T-helper 2 cell treated with Interferon-gamma antibody and Interleukin-4, amounts not matched to agents 5 μg/mL and 100 μg/mL, for 36 hours (primary cell): ENCODE measurements around the gene PRPH2.
"Not testable (repeated sequence)": the region's sequence is repeated elsewhere in the genome, so short reads cannot be mapped to it uniquely, and the experiment has no call there.

ENCODE experiments used
- DNase-seq: peaks from one replicate; pipeline ENCODE4 v3.0.0; 2021; ENCODE audit warnings: low spot score
- H3K27ac Mint-ChIP-seq: one replicate; pipeline ENCODE4 v1.8.0; 2021; ENCODE audit warnings: mild to moderate bottlenecking, mixed read lengths
- H3K27me3 Mint-ChIP-seq: one replicate; pipeline ENCODE4 v1.8.0; 2021; ENCODE audit warnings: low read depth, mixed read lengths
- H3K36me3 Mint-ChIP-seq: one replicate; pipeline ENCODE4 v1.8.0; 2021; ENCODE audit warnings: low read depth, mixed read lengths
- H3K4me1 Mint-ChIP-seq: one replicate; pipeline ENCODE4 v1.8.0; 2021; ENCODE audit warnings: low read depth, mixed read lengths
- H3K4me3 Mint-ChIP-seq: one replicate; pipeline ENCODE4 v1.8.0; 2022; ENCODE audit warnings: mild to moderate bottlenecking, moderate library complexity, mixed read lengths
- H3K9me3 Mint-ChIP-seq: one replicate; pipeline ENCODE4 v1.8.0; 2021; ENCODE audit warnings: mixed read lengths

The PRPH2 gene

DNA sequence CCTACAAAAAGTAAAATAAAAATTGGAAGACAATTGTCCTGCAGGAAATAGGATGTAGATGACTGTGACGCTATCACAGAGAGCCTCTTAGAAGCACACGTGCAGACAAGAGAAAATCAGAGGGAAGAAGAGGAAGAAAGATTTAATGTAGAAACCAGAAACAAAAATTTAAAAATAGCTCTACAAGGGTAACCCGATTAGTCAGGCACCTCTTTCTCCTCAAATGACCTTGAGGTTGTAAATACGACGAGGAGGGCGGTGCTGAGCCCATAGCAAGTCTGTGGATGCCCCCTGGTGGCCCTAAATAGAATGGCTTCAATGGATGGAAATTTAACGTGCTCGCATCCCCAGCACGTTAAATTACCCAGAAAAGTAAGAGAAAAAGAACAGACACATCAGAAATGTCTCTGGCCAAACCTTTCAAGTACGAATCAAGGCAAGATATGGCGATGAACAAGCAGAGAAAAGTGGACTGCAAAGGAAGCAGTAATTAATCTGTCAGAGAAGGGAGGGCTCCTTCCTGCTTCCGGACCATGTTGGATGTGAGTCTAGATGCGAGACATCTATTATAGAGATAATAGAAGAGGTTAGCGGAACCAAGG lies 4.2 kb upstream of the PRPH2 start:
- Mint-ChIP-seq H3K27me3 (no peaks in the 10 kb centered on the region), H3K4me1 (peaks cover 15% of the 10 kb centered on the region), H3K4me3 (peak overlapping the region; percentile 85), H3K27ac (peak overlapping the region; percentile 95), H3K9me3 (no peaks in the 10 kb centered on the region), H3K36me3 (no peaks in the 10 kb centered on the region)
- peak; percentile 67 for DNase-seq

DNA sequence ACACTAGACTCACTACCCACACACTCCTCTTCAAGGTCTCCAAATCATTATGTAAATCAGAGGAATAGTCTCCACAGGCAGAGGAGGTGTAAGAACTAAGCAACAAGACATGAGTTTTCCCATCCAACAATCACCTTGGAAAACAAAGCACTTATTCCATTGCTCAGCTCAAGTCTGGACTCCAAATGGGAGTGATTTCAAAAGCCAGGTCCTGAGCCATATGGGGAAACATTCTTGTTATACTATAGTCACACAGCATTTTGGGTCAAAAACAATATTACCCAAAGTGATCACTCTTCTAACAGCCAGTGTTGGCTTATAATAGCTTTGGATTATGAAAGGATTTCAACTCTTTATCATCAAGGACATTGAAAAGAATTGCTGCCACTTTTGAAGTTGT lies 3.6 kb upstream of the PRPH2 start:
- peaks cover 15% of the 10 kb centered on the region for H3K4me1 Mint-ChIP-seq
- DNase-seq = no peak
- no peaks in the 10 kb centered on the region for H3K9me3 Mint-ChIP-seq
- peak overlapping the region; percentile 95 for H3K27ac Mint-ChIP-seq
- peak overlapping the region; percentile 85 for H3K4me3 Mint-ChIP-seq
- H3K36me3 Mint-ChIP-seq = no peaks in the 10 kb centered on the region
- no peaks in the 10 kb centered on the region for H3K27me3 Mint-ChIP-seq

DNA sequence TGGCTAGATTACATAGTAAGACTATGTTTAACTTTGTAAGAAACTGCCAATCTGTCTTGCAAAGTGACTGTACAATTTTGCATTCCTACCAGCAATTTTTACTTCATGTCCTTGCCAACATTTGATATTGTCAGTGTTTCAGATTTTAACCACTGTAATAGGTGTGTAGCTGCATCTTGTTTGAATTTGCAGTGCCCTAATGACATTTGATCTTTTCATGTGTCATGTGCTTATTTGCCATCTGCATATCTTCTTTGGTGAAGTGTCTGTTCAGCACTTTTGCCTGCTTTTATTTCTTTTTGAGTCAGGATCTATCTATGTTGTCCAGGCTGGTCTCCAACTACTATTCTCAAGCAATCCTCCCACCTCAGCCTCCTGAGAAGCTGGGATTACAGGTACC lies 2.4 kb upstream of the PRPH2 start:
- Mint-ChIP-seq H3K27me3 (peaks cover 2% of the 10 kb centered on the region), H3K27ac (no peak overlapping the region), H3K9me3 (no peaks in the 10 kb centered on the region), H3K36me3 (no peaks in the 10 kb centered on the region), H3K4me3 (no peak overlapping the region), H3K4me1 (peaks cover 15% of the 10 kb centered on the region)
- DNase-seq = no peak

DNA sequence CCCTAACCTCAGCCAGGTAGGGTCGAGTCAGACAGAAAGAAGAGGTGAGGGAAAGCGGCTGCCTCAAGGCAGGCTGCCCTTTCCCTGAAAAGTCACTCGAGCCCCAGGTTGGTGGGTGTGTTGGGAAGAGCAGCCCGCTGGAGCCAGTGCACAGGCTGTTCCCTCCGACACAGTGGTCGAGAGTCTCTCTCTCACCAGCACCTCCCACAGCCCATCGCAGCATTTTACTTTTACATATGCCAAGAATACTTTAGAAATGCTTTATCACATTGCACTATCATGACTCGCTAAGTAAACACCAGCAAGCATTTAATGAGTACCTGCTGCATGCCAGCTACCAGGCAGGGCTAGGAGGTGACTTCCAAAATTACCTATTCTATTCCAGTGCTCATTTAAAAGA lies 1.7 kb downstream of the PRPH2 start:
- no peak for DNase-seq
- Mint-ChIP-seq H3K4me3 (no peak overlapping the region), H3K9me3 (no peaks in the 10 kb centered on the region), H3K27me3 (peaks cover 2% of the 10 kb centered on the region), H3K27ac (no peak overlapping the region), H3K4me1 (peaks cover under 1% of the 10 kb centered on the region), H3K36me3 (no peaks in the 10 kb centered on the region)

DNA sequence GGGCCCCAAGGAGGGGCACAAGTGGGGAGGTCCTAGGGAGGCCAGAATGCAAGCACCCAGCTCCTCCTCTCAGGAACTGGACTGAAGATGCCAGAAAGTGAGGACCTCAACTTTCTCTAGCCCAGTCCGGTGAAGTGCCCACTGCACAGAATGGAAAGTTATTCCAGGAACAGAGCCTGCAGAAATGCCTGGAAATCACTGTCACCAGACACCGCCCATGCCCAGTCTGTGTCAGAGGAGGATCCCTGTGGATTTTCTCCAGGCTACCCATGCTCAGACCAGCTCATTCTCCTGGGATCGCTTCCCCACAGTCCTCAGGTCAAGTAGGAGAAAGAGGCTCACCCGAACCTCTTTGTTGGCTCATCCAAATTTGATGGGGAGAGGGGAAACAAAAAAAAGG lies 6.5 kb downstream of the PRPH2 start:
- no peak for DNase-seq
- peaks cover 9% of the 10 kb centered on the region for H3K9me3 Mint-ChIP-seq
- H3K4me1 Mint-ChIP-seq = no peaks in the 10 kb centered on the region
- H3K27ac Mint-ChIP-seq = no peak overlapping the region
- H3K27me3 Mint-ChIP-seq = peaks cover 2% of the 10 kb centered on the region
- no peak overlapping the region for H3K4me3 Mint-ChIP-seq
- no peaks in the 10 kb centered on the region for H3K36me3 Mint-ChIP-seq

DNA sequence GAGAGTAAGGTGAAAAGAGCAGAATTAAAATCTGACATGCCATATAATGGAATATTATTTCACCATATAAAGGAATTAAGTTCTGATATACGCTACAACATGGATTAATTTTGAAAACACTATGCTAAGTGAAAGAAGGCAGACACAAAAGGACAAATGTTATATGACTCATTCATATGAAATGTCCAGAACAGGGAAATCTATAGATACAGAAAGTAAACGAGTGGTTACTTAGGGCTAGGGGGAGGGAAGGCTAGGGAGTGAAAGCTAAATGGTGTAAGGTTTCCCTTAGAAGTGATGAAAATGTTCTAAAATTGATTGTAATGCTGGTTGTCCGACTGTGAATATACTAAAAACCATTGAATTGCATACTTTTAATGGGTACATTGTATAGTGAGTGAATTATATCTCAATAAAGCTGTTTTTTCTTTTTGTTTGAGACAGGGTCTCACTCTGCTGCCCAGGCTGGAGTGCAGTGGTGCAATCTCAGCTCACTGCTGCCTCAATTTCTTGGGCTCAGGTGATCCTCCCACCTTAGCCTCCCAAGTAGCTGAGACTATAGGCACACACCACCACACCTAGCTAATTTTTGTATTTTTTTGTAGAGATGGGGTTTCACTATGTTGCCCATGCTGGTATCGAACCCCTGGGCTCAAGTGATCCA lies 8.2 kb downstream of the PRPH2 start:
- no peak overlapping the region for H3K27ac Mint-ChIP-seq
- H3K4me1 Mint-ChIP-seq = no peaks in the 10 kb centered on the region
- DNase-seq = no peak
- H3K36me3 Mint-ChIP-seq = no peaks in the 10 kb centered on the region
- H3K9me3 Mint-ChIP-seq = peaks cover 9% of the 10 kb centered on the region
- H3K27me3 Mint-ChIP-seq = no peaks in the 10 kb centered on the region
- H3K4me3 Mint-ChIP-seq = no peak overlapping the region

DNA sequence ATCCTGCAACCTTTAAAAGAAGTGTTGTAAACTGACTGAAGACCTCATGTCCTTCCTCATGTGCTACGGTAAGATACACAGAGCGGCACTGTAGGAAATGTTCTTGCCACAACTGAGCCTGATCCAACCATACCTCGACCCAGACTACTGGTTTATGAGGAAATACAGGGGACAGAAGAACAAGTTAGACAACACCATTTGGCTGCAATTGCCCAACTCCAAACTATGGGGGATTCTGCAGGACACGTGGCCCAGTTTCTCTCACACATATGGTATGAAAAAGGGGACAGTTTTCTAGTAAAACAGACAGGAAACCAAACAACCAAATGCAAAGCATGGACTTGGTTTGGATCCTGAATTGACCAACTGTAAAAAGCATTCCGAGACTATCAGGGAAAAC lies 10.5 kb downstream of the PRPH2 start:
- Mint-ChIP-seq H3K36me3 (no peaks in the 10 kb centered on the region), H3K27me3 (no peaks in the 10 kb centered on the region), H3K9me3 (peaks cover 9% of the 10 kb centered on the region), H3K27ac (no peak overlapping the region), H3K4me1 (no peaks in the 10 kb centered on the region), H3K4me3 (no peak overlapping the region)
- DNase-seq = no peak

DNA sequence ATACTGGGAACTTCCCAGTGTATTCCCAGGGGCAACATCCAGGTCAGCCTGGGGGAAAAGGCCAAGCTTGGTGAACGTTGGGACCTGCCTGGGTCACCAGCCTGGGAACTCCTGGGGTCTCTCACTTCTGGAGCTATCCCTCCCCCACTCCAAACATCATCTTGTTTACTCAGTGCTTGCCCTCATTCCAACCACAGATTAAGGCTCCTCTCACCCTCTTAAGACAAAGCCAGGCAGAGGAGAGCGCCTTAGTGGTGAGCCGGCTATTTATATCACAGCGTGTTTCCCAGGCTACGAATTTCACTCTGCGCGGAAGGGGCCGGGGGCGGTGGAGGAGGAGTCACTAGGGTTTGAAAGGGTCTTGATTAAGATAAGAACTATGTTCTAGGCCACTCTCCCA lies 12.1 kb downstream of the PRPH2 start:
- DNase-seq = no peak
- Mint-ChIP-seq H3K27ac (no peak overlapping the region), H3K4me3 (no peak overlapping the region), H3K27me3 (no peaks in the 10 kb centered on the region), H3K9me3 (peaks cover 9% of the 10 kb centered on the region), H3K36me3 (no peaks in the 10 kb centered on the region), H3K4me1 (no peaks in the 10 kb centered on the region)

DNA sequence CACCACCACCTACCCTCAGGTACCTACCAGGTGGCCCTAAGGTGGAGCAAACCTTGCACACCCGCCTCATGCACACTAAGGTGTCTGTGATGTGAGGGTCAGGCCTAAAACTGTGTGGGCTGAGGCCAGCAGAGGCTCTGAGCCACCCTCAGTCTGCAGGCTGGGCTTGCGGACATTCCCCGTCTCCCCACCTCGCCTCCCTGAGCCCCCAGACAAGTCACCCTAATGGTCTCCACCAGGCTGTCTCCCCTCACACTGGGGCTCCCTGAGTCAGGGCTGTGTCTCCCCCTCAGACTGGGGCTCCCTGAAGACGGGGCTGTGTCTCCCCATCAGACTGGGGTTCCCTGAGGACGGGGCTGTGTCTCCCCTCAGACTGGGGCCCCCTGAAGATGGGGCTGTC lies 12.5 kb downstream of the PRPH2 start:
- H3K27ac Mint-ChIP-seq = no peak overlapping the region
- peaks cover 9% of the 10 kb centered on the region for H3K9me3 Mint-ChIP-seq
- no peak for DNase-seq
- H3K4me1 Mint-ChIP-seq = no peaks in the 10 kb centered on the region
- H3K4me3 Mint-ChIP-seq = no peak overlapping the region
- no peaks in the 10 kb centered on the region for H3K36me3 Mint-ChIP-seq
- H3K27me3 Mint-ChIP-seq = no peaks in the 10 kb centered on the region

DNA sequence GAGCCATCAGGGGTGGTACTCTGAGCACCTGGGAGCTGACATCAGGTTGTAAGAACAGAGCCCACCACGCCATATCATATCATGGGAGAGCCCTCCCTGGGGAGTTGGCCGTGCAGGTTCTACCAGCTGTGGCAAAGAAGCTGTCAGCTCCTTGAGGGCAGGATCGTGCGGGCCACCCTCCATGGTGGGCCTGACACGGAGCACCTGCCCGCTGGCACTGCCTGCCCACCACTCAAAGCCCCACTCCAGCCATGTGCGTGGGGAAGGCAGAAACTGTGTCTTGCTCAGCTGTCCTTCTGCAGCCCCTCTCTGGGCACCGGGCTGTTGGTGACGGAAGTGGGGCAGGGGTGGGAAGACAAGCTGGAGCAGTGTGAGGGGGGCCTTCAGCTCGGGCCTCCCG lies 14.3 kb downstream of the PRPH2 start:
- H3K36me3 Mint-ChIP-seq = no peaks in the 10 kb centered on the region
- peaks cover 9% of the 10 kb centered on the region for H3K9me3 Mint-ChIP-seq
- DNase-seq = no peak
- H3K27ac Mint-ChIP-seq = no peak overlapping the region
- H3K4me3 Mint-ChIP-seq = no peak overlapping the region
- H3K4me1 Mint-ChIP-seq = no peaks in the 10 kb centered on the region
- H3K27me3 Mint-ChIP-seq = no peaks in the 10 kb centered on the region

DNA sequence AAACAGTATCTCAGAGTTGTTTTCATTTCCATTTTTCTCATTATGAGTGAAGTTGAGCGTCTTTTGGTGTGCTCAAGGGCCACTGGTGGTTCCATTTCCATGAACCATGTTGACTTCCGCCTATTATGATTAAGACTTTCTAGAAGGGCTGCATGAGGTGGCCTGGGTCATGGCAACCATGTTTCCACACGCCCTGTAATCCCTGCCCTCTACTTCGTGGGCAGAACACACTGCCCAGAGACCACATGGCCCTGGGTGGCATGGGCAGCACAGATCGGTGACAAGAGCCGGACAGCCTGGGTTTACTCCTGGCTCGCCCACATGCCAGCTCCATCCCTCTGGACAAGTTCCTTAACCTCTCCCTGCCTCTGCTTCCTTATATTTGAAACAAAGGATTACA lies 14.8 kb downstream of the PRPH2 start:
- H3K27me3 Mint-ChIP-seq = no peaks in the 10 kb centered on the region
- DNase-seq = no peak
- H3K4me3 Mint-ChIP-seq = no peak overlapping the region
- no peak overlapping the region for H3K27ac Mint-ChIP-seq
- H3K36me3 Mint-ChIP-seq = no peaks in the 10 kb centered on the region
- H3K4me1 Mint-ChIP-seq = no peaks in the 10 kb centered on the region
- H3K9me3 Mint-ChIP-seq = peaks cover 9% of the 10 kb centered on the region

DNA sequence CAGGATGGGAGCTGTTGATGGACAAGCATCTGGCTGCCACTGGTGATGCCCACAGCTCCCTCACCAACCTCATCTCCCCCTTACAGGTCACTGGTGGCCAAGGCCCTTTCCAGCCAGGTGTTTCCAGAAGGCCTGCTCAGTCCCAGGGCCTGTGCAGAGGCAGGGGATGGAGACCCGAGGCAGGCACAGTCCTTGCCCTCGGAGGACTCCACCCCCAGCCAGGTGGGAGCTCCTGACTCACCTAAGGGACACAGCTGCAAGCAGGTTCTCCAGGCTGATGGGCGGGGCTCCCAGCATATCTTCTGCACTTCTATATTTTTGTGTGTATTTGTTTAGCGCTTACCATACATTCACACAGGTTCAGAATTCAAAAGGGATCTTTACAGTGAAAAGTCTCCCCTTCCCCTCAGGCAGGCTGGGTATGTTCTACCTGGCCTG lies 17.4 kb downstream of the PRPH2 start:
- Mint-ChIP-seq H3K27me3 (no peaks in the 10 kb centered on the region), H3K4me3 (no peak overlapping the region), H3K9me3 (no peaks in the 10 kb centered on the region), H3K27ac (no peak overlapping the region), H3K36me3 (no peaks in the 10 kb centered on the region), H3K4me1 (no peaks in the 10 kb centered on the region)
- no peak for DNase-seq

DNA sequence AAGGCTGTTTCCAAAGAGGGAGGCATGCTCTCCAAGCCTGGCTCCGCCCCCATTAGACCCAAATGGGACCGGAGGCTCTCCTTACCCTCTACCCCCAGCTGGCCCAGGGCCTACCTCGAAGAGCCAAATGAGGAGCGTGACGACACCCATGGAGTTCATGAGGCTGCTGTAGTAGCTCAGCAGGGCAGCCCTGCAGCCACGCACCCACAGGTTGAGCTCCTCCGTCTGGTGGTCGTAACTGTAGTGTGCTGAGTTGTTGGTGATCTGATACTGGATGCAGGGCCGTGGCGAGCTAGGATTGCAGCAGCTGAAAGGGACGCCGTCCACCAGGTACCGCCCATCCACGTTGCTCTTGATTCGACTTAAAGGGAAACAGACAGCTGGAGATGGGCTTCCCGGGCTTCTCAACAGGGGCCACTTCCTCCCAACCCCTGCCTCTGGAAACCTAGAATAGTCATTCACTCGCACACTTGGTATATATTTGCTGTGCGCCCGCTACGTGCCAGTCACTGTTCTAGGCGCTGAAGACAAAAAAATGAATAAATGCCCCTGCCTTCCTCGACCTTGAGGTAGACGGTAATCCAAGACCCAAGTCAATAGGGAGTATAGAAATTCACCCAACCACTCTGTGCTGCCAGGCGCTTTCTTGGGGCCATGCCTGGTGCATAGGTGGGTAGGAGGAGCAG lies 18.0 kb downstream of the PRPH2 start:
- Mint-ChIP-seq H3K9me3 (no peaks in the 10 kb centered on the region), H3K27me3 (no peaks in the 10 kb centered on the region), H3K4me3 (no peak overlapping the region), H3K27ac (no peak overlapping the region), H3K4me1 (no peaks in the 10 kb centered on the region), H3K36me3 (no peaks in the 10 kb centered on the region)
- no peak for DNase-seq

DNA sequence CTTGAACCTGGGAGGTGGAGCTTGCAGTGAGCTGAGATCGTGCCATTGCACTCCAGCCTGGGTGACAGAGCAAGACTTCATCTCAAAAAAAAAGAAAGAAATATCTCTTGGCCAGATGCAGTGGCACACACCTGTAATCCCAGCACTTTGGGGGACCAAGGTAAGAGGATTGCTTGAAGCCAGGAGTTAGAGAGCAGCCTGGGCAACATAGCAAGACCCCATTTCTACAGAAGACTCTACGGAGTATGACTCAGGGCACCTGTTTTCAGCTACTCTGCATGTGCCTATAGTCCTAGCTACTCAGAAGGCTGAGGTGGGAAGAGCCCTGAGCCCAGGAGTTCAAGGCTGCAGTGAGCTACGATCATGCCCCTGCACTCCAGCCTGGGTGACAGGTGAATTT lies 19.6 kb downstream of the PRPH2 start:
- not testable (repeated sequence) for H3K4me3 Mint-ChIP-seq, H3K9me3 Mint-ChIP-seq, H3K4me1 Mint-ChIP-seq, DNase-seq, H3K27ac Mint-ChIP-seq, H3K27me3 Mint-ChIP-seq, H3K36me3 Mint-ChIP-seq
